Endodermal cell (in vitro differentiated cells): ENCODE results near the gene SELENON. TPM values are rescaled to one million over a fixed set of nuclear protein-coding genes. Genes with fewer than 3 reads are reported as not detected.
A peak's percentile ranks its signal among the peaks of the same experiment; 100 is the strongest.

Experiments
- DNase-seq: peaks from one replicate; pipeline ENCODE4 v3.0.0-alpha.2; 2017
- H3K27ac ChIP-seq: 2 replicates; pipeline ENCODE4 v1.5.1; 2013; ENCODE audit warnings: mild to moderate bottlenecking, low read depth, low read length, moderate library complexity
- H3K27me3 ChIP-seq: 2 replicates; pipeline ENCODE4 v1.6.1; 2013; ENCODE audit warnings: mild to moderate bottlenecking, low read length, moderate library complexity; ENCODE audit not compliant: insufficient read depth, control insufficient read depth, poor library complexity, severe bottlenecking
- H3K36me3 ChIP-seq: 2 replicates; pipeline ENCODE4 v1.7.0; 2013; ENCODE audit warnings: mild to moderate bottlenecking, low read length, moderate library complexity; ENCODE audit not compliant: control insufficient read depth, insufficient read depth
- H3K4me1 ChIP-seq: one replicate; pipeline ENCODE4 v1.7.0; 2013; ENCODE audit warnings: low read length; ENCODE audit not compliant: control insufficient read depth, insufficient read depth
- H3K4me3 ChIP-seq: 2 replicates; pipeline ENCODE4 v1.5.1; 2013; ENCODE audit warnings: mild to moderate bottlenecking, low read length, moderate library complexity
- H3K9ac ChIP-seq: 2 replicates; pipeline ENCODE4 v1.6.1; 2013; ENCODE audit warnings: mild to moderate bottlenecking, low read length, moderate library complexity; ENCODE audit not compliant: poor library complexity, severe bottlenecking; ENCODE audit errors: extremely low read depth
- H3K9me3 ChIP-seq: 2 replicates; pipeline ENCODE4 v1.6.1; 2013; ENCODE audit warnings: mild to moderate bottlenecking, low read length, moderate library complexity; ENCODE audit not compliant: control insufficient read depth
- H3K27ac Mint-ChIP-seq: 2 replicates; pipeline ENCODE4 v1.8.0; 2020; ENCODE audit warnings: mixed read lengths
- H3K27me3 Mint-ChIP-seq: 2 replicates; pipeline ENCODE4 v1.8.0; 2021; ENCODE audit warnings: mild to moderate bottlenecking, mixed read lengths; ENCODE audit not compliant: insufficient read depth
- H3K36me3 Mint-ChIP-seq: 2 replicates; pipeline ENCODE4 v1.8.0; 2020; ENCODE audit warnings: low read depth, mixed read lengths
- H3K4me1 Mint-ChIP-seq: 2 replicates; pipeline ENCODE4 v1.8.0; 2020; ENCODE audit warnings: mixed read lengths
- H3K4me3 Mint-ChIP-seq: 2 replicates; pipeline ENCODE4 v1.8.0; 2020; ENCODE audit warnings: mild to moderate bottlenecking, moderate library complexity, mixed read lengths
- H3K9me3 Mint-ChIP-seq: 2 replicates; pipeline ENCODE4 v1.8.0; 2020; ENCODE audit warnings: mild to moderate bottlenecking, mixed read lengths
- WGBS, 2 experiments: methylation state at CpG; one replicate each; pipeline versions ENCODE4 v1.1.5 to v1.1.7; 2013; ENCODE audit warnings: missing lambda C conversion rate in 2 of 2, mixed read lengths in 1 of 2; ENCODE audit not compliant: insufficient coverage in 1 of 2, insufficient read length in 1 of 2; 5-methylcytosine and 5-hydroxymethylcytosine counted together
- total RNA-seq, 2 donors: library from RNA; stranded (reverse); fragmentation: NEBNext Ultra II Directional in 1 of 2; extraction: Animal tissue kit (Norgen Biotek cat#: 25700) in 1 of 2; gene quantifications; 2 replicates in 1 of 2; 3 replicates in 1 of 2; pipeline ENCODE4 v1.2.1, GENCODE V29; 2021
- TF ChIP-seq, protein P1 (sequence below): fragments of 200-600 bp; sonication (generic); conservative IDR thresholded peaks from 2 replicates; pipeline ENCODE4 v1.5.0; 2021; ENCODE audit warnings: antibody characterized with exemption, mild to moderate bottlenecking

Gene SELENON
- total RNA-seq, 2 donors from 2014 or later, result 91.2 to 93.3 TPM

DNA sequence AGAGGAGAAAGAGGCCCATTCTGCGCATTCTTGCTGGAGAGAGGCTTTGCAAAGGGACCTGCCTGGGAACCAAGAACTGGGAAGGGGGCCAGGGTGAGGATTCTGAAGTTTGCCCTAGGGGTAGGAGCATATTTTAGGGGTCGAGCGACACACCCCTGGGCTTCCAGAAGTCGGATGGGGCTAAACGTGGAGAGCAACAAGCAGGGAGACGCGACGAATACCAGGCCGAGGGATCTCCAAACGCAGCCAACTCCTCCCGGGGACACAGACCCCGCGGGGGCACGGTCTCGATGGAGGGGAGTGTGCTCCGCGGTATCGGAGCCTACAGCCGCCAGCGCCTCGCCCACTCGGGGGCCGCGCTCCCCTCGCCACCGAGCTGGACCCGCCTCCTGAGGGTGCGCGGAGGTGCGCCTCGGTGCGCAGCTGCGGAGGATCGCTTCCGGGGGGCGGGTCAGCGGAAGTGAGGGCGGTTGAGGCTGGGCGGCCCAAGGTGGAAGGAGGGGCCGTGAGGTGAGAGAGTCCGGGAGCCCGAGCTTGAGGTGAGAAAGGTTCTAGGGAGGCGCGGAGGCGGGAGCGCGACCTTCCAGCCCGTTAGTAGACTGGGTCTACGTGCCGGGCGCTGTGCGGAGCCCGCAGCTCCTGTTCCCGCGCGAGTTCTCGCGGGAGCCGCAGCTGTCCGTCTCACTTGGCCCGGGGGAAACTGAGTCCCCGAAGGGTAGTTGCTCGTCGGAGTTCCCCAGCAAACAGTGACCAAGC is 19.7 kb downstream of the SELENON start, which contains the start of gene MTFR1L:
Gene MTFR1L (plus strand): TSS at position 464 of the 756 bp plus-strand sequence. CDS start 3,151 bp downstream, outside the sequence.
- H3K9ac ChIP-seq, result peak within 1 kb of the TSS; percentile 64
- TF ChIP-seq, protein P1, sequence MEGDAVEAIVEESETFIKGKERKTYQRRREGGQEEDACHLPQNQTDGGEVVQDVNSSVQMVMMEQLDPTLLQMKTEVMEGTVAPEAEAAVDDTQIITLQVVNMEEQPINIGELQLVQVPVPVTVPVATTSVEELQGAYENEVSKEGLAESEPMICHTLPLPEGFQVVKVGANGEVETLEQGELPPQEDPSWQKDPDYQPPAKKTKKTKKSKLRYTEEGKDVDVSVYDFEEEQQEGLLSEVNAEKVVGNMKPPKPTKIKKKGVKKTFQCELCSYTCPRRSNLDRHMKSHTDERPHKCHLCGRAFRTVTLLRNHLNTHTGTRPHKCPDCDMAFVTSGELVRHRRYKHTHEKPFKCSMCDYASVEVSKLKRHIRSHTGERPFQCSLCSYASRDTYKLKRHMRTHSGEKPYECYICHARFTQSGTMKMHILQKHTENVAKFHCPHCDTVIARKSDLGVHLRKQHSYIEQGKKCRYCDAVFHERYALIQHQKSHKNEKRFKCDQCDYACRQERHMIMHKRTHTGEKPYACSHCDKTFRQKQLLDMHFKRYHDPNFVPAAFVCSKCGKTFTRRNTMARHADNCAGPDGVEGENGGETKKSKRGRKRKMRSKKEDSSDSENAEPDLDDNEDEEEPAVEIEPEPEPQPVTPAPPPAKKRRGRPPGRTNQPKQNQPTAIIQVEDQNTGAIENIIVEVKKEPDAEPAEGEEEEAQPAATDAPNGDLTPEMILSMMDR, result no peak
- peak; percentile 95 for DNase-seq
- peaks cover 7% of the 10 kb centered on the region for H3K36me3 ChIP-seq
- H3K27me3 ChIP-seq, result no peaks in the 10 kb centered on the region
- peak within 1 kb of the TSS; percentile 96 for H3K27ac Mint-ChIP-seq
- H3K36me3 Mint-ChIP-seq, result peaks cover 19% of the 10 kb centered on the region
- H3K9me3 Mint-ChIP-seq, result no peaks in the 10 kb centered on the region
- H3K4me1 Mint-ChIP-seq, result peaks cover 29% of the 10 kb centered on the region
- H3K27me3 Mint-ChIP-seq, result peaks cover 9% of the 10 kb centered on the region
- H3K4me3 ChIP-seq, result peak within 1 kb of the TSS; percentile 87
- peak within 1 kb of the TSS; percentile 76 for H3K27ac ChIP-seq
- WGBS, 2 experiments, result 1 to 3% methylated on average over 25 to 64 of the region's 64 CpGs
- peak within 1 kb of the TSS; percentile 81 for H3K4me3 Mint-ChIP-seq
- no peaks in the 10 kb centered on the region for H3K9me3 ChIP-seq
- H3K4me1 ChIP-seq, result peaks cover 5% of the 10 kb centered on the region

DNA sequence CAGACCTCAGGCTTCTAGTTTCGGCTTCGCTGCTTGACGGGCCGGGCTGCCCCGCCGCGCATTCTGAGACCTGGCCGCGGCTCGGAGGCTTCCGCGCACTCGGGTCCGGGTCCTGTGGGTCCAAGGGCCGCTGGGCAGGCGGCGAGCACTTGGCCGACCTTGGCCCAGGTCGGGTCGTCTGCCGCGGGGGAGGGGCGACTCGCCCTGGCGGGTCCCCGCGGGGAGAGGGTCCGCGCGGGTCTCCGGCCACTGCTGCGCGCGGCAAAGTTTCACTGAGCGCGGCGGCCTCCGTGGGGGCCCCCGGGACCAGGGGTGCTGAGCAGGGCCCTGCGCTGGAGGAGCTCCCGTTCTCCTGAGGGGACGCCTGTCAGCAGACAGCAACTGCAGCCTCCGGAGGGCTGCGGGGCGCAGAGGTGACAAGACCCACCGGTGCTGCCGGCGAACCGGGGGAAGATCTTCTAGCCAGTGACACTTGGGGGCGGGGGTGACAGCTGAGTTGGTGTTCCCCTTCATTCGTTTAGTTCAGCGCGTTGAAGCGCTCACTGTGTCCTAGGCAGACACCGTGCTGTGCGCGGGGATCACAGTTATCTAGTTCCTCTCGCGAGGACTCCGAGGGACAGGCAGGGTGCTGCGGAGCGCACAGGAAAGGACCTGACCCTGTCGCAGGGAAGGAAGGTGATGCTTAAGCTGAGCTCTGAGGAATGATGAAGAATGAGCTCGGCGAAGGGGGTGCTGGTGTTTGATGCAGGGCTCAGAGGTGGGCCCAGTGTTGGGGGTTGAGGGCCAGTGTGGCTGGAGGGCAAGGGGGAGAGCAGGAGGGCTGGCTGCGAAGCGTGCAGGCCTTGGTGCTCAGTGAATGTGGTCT is 20.5 kb downstream of the SELENON start:
- Mint-ChIP-seq H3K4me3 (peak overlapping the region; percentile 81), H3K9me3 (no peaks in the 10 kb centered on the region), H3K27me3 (peaks cover 9% of the 10 kb centered on the region), H3K36me3 (peaks cover 11% of the 10 kb centered on the region), H3K27ac (peak overlapping the region; percentile 90), H3K4me1 (peaks cover 29% of the 10 kb centered on the region)
- TF ChIP-seq, protein P1, result no peak
- Histone ChIP-seq H3K4me1 (peaks cover 5% of the 10 kb centered on the region), H3K27me3 (no peaks in the 10 kb centered on the region), H3K4me3 (peak overlapping the region; percentile 87), H3K36me3 (peaks cover 7% of the 10 kb centered on the region), H3K9me3 (no peaks in the 10 kb centered on the region), H3K27ac (peak overlapping the region; percentile 76), H3K9ac (peak overlapping the region; percentile 64)
- WGBS, 2 experiments, result 3 to 5% methylated on average over 41 to 67 of the region's 67 CpGs
- peak; percentile 88 for DNase-seq

DNA sequence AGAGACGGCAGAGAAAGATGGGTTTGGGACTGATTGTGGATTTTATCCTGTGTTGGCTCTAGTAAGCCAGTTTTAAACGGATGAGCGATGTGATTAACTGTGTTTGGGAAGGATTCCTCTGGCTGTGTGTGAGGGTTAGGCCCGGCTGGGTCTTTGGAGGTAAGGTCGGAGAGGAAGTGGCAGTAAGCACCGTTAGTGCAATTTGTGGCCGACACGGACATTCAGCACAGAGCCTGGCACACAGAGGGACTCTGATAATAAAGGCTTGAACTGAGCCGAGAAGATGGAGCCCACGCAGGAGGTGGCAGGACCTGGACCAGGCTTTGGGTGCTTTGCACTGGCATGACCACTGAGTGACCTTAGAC is 21.1 kb downstream of the SELENON start:
- TF ChIP-seq, protein P1, result no peak
- no peak for DNase-seq
- H3K27ac ChIP-seq, result no peak overlapping the region
- H3K4me1 Mint-ChIP-seq, result peaks cover 29% of the 10 kb centered on the region
- peak overlapping the region; percentile 87 for H3K4me3 ChIP-seq
- H3K4me3 Mint-ChIP-seq, result peak overlapping the region; percentile 81
- no peaks in the 10 kb centered on the region for H3K9me3 Mint-ChIP-seq
- H3K27me3 ChIP-seq, result no peaks in the 10 kb centered on the region
- H3K36me3 ChIP-seq, result peaks cover 4% of the 10 kb centered on the region
- peaks cover 10% of the 10 kb centered on the region for H3K36me3 Mint-ChIP-seq
- H3K4me1 ChIP-seq, result peaks cover 5% of the 10 kb centered on the region
- H3K9ac ChIP-seq, result no peak overlapping the region
- H3K9me3 ChIP-seq, result no peaks in the 10 kb centered on the region
- peaks cover 9% of the 10 kb centered on the region for H3K27me3 Mint-ChIP-seq
- WGBS, 2 experiments, result 63 to 73% methylated on average over 8 to 10 of the region's 10 CpGs
- no peak overlapping the region for H3K27ac Mint-ChIP-seq
